Measurements from ENCODE around the gene C2.
"Not testable (repeated sequence)": the region's sequence is repeated elsewhere in the genome, so short reads cannot be mapped to it uniquely, and the experiment has no call there.

The C2 gene

GRCh38 chr6:31899215-31899614, 28.3 kb upstream of the C2 start:
- DNase-seq = no peak

DNA sequence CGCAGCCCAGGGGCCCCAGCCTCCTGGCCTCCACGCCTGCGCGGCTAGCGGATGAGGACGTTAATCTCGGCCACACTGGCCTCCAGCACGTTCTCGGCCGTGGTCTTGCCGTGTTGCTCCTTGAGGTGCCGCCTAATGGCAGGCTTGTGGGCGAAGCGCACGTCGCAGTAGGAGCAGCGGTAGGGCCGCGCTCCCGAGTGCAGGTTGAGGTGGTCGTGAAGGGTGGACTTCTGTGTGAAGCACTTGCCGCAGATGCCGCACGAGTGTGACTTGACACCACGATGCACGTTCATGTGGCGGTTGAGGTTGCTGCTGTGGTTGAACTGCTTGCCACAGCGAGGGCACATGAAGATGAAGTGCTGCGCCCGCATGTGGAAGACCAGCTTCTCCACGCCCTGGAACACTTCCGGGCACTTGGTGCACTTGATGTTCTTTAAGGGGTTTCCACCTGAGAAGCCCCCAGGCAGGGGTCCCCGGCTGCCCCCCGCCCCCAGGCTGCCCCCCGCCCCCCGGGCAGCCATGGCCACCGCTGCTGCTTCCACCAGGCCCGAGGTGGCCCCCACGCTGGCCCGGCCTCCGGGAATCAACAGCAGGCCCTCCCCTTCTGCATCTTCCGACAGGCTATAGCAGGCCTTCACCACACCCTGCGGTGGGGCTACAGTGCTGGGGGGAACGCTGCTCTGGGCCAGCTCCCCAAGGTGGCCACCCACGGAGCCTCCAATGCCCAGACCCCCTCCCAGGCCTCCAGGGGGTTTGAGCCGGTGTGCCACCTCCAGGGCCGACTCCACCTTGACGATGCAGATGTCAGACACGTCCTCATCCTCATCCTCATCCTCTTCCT, 27.4 kb upstream of the C2 start:
- DNase-seq = no peak

DNA sequence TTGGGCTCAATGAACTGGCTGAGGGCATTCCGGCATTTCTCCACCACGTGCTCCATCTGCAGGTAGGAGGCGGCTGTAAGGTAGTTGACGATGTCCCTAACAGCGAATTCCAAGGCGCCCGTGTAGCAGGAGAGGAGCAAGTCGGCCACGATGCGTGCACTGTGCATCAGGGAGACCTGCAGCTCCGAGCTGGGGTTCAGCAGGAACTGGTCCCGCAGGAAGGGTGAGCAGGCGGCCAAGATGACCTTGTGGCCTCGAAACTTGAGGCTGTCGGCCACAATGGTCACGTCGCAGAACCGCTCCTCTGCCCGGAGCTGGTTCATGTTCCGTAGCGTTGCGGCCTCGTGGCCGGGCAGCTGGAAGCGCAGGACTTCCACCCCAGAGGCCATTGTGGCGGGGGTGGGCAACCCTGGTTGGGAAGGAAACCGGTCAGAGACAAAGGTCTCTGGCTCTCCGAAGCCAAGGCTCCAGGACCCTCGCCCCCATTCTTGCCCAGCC, 26.6 kb upstream of the C2 start:
- DNase-seq = peak; percentile 61

- no peak for DNase-seq
Observed at GRCh38 chr6:31901415-31901952, 26.0 kb upstream of the C2 start.

- peak; percentile 96 for DNase-seq
Observed at GRCh38 chr6:31901953-31902643, 25.4 kb upstream of the C2 start, which contains the start of gene ZBTB12. ZBTB12 (minus strand) TSS chr6:31902086; CDS start chr6:31901305, 781 bp downstream.

GRCh38 chr6:31903957-31904356, 23.6 kb upstream of the C2 start:
- DNase-seq = no peak

GRCh38 chr6:31905041-31905440, 22.5 kb upstream of the C2 start:
- DNase-seq = no peak

DNA sequence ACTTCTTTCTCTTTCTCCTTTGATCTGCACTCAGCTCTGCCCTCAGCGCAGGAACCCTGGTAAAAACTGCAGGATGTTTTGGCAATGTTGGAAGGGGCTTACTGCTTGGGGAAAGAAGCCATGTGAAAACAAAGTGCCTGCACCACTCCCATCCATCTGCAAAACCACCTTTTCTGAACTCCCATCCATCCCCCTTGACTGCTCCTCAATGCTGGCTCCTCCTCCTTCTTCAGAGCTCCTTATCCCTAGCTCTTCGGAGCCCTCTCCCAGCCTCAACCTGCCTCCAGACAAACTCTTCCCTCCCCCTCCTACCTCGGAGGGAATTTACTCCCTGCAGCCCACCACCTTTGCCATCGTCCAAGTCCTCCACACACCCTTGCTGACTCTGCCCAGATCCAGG, 21.4 kb upstream of the C2 start:
- DNase-seq = no peak

DNA sequence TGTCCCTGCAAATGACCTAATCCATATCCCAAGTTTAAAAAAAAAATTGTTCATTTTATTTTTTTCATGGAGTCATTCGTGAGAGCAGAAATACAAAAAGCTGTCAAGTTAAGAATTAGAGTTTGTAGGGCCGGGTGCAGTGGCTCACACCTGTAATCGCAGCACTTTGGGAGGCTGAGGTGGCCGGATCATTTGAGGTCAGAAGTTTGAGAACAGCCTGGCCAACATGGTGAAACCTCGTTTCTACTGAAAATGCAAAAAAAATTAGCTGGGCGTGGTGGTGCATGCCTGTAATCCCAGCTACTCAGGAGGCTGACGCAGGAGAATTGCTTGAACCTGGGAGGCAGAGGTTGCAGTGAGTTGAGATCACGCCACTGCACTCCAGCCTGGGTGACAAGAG, 20.8 kb upstream of the C2 start:
- not testable (repeated sequence) for DNase-seq

DNA sequence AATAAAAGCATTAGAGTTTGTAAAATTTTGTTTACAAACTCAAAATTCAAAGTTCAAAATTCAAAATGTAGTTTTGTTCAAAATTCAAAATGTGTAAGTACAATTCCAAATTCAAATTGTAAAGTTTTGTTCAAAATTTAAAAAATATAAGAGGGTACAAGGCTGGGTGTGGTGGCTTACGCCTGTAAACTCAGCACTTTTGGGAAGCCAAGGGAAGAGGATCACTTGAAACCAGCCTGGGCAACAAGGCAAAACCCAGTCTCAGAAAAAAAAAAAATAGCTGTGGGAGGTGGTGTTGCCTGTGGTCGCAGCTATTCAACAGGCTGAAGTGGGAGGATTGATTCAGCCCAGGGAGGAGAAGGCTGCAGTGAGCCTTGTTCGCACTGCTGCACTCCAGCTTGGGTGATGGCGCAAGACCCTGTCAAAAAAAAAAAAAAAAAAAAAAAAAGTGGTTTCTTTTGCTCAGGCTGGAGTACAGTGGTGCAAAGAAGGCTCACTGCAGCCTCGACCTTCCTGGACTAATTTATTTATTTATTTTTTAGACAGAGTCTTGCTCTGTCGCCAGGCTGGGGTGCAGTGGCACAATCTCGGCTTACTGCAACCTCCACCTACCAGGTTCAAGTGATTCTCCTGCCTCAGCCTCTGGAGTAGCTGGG, 20.2 kb upstream of the C2 start:
- no peak for DNase-seq

DNA sequence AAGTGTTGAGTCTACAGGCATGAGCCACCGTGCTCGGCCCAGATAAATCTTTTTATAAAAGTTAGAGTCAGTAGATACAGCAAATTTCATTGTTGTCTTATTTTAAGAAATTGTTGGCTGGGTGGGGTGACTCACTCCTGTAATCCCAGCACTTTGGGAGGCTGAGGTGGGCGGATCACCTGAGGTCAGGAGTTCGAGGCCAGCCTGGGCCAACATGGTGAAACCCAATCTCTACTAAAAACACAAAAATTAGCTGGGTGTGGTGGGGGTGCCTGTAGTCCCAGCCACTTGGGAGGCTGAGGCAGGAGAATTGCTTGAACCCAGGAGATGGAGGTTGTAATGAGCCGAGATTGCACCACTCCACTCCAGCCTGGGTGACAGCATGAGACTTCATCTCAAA, 19.3 kb upstream of the C2 start:
- not testable (repeated sequence) for DNase-seq

DNA sequence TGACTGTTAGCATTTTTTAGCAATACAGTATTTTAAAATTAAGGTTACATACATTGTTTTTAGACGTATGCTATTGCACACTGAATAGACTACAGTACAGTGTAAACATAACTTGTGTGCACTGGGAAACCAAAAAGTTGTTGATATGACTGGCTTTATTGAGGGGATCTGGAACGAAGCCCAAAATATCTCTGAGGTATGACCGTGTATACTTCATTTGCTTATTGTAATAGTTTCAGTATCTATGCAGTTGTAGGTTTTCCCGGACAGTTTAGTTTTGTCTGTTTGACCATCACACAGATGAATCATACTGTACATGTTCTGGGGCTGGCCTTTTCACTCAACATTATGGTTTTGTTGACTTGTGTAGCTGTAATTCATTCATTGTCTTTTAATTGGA, 18.7 kb upstream of the C2 start:
- no peak for DNase-seq

GRCh38 chr6:31909298-31909697, 18.2 kb upstream of the C2 start:
- not testable (repeated sequence) for DNase-seq

DNA sequence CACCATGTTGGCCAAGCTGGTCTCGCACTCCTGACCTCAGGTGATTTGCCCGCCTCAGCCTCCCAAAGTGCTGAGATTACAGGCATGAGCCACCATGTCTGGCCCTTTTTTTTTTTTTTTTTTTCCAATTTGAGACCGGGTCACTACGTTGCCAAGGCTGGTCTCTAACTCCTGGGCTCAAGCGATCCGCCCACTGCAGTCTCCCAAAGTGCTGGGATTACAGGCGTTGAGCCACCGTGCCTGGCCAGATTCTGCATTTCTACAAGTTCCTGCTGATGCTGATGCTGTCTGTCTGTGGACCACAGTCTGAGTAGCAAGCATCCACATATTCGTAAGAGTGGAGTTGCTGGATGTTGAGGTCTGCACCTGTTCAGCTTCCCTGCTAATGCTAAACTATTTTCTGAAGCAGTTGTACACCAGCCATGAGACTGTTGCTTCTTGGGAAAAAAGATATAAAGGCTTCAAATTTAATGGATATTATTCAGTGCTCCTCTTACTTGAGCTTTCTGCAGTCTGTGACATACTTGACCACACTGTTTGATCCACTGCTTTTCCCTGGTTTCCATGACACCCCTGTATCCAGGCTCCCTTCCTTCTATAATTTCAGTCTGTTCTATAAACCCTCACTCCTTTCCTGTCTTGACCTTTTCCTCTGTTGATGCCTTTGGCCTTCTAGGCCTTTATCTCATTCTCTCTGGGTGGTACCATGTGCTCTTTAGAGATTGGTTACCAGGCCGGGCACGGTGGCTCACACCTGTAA, 15.5 kb upstream of the C2 start:
- no peak for DNase-seq

- no peak for DNase-seq
Observed at GRCh38 chr6:31915351-31915750, 12.2 kb upstream of the C2 start.

GRCh38 chr6:31915756-31916155, 11.8 kb upstream of the C2 start:
- DNase-seq = no peak

DNA sequence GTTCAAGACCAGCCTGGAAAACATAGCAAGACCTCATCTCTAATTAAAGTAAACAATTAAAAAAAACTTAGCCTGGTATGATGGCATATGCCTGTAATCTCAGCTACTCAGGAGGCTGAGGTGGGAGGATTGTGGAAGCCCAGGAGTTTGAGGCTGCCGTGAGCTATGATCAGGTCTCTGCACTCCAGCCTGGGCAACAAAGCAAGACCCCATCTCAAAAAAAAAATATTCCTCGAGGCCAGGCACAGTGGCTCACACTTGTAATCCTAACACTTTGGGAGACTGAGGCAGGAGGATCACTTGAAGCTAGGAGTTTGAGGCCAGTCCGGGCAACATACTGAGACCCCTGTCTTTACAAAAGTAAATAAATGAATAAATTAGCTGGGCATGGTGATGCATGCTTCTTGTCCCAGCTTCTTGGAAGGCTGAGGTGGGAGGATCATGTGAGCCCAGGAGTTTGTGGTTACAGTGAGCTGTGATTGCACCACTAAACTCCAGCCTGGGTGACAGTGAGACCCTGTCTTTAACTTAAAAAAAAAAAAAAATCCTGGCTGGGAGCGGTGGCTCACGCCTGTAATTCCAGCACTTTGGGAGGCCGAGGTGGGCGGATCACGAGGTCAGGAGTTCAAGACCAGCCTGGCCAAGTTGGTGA, 9.3 kb upstream of the C2 start:
- no peak for DNase-seq

GRCh38 chr6:31919624-31920303, 7.8 kb upstream of the C2 start:
- DNase-seq = no peak

GRCh38 chr6:31920811-31921210, 6.7 kb upstream of the C2 start:
- no peak for DNase-seq

DNA sequence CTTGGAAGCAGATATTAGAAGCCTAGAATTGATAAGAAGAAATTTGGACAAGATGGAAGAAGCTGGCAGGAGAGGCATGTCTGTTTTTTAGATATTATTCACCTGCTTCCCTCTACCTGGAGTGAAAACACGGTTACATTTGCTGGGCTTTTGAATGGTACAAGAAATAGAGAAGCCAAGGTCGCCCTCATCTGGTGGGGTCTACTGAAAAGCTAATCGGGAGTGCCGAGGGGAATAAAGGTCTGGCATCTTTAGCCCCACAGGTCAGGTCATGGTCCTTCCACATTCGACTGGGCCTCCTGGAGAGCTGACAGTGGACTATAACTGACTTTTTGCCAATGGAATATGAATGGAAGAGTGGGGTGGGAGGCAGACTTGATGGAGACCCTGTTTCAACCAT, 4.6 kb upstream of the C2 start:
- no peak for DNase-seq

Measured in retina (tissue), 1 donor.